Osteoblast (primary cell): ENCODE results near the gene CFAP221. TPM values are rescaled to one million over a fixed set of nuclear protein-coding genes. Genes with fewer than 3 reads are reported as not detected.

ENCODE experiments used
- DNase-seq: peaks from one replicate; pipeline ENCODE4 v3.0.0; 2011; ENCODE audit warnings: low spot score, mixed read lengths; ENCODE audit not compliant: insufficient read length; ENCODE audit errors: missing footprints
- H2AFZ ChIP-seq: 2 replicates; pipeline ENCODE4 v1.6.0; 2011; ENCODE audit warnings: mild to moderate bottlenecking, low read length
- H3K27ac ChIP-seq: 2 replicates; pipeline ENCODE4 v1.5.1; 2011; ENCODE audit warnings: mild to moderate bottlenecking, low read depth, low read length, moderate library complexity
- H3K27me3 ChIP-seq: 2 replicates; pipeline ENCODE4 v1.6.0; 2012; ENCODE audit warnings: mild to moderate bottlenecking, control low read depth, inconsistent platforms, low read length, moderate library complexity; ENCODE audit not compliant: insufficient read depth
- H3K36me3 ChIP-seq: 2 replicates; pipeline ENCODE4 v1.5.1; 2011; ENCODE audit warnings: mild to moderate bottlenecking, low read length, control low read depth, moderate library complexity; ENCODE audit not compliant: insufficient read depth
- H3K4me1 ChIP-seq: 2 replicates; pipeline ENCODE4 v1.5.1; 2011; ENCODE audit warnings: mild to moderate bottlenecking, low read length, control low read depth, moderate library complexity; ENCODE audit not compliant: insufficient read depth
- H3K4me2 ChIP-seq: 2 replicates; pipeline ENCODE4 v1.6.0; 2011; ENCODE audit warnings: mild to moderate bottlenecking, low read length; ENCODE audit not compliant: insufficient read depth
- H3K4me3 ChIP-seq: fragments of 200-600 bp; sonication (generic); 3 replicates; pipeline ENCODE4 v1.5.1; 2012; ENCODE audit warnings: mild to moderate bottlenecking, low read length, inconsistent platforms; ENCODE audit not compliant: insufficient read depth
- H3K79me2 ChIP-seq: 2 replicates; pipeline ENCODE4 v1.6.0; 2012; ENCODE audit warnings: mild to moderate bottlenecking, low read length, control low read depth, inconsistent platforms; ENCODE audit not compliant: insufficient read depth
- H3K9me3 ChIP-seq: 2 replicates; pipeline ENCODE4 v1.5.1; 2011; ENCODE audit warnings: low read depth, low read length, control low read depth
- H4K20me1 ChIP-seq: 2 replicates; pipeline ENCODE4 v1.6.0; 2012; ENCODE audit warnings: mild to moderate bottlenecking, low read length, control low read depth; ENCODE audit not compliant: insufficient read depth
- total RNA-seq: library from RNA; depleted of rRNA; stranded (reverse); fragments of >200 nt; gene quantifications from 2 replicates; pipeline ENCODE4 v1.2.3, GENCODE V29; 2012
- TF ChIP-seq, protein P1 (sequence below): IDR thresholded peaks from 2 replicates; pipeline ENCODE4 v1.5.1; 2011; ENCODE audit warnings: mild to moderate bottlenecking, low read depth, low read length, moderate library complexity; ENCODE audit errors: extremely low read depth

CFAP221 gene
- total RNA-seq, 1 donor, result 0.36 TPM

DNA sequence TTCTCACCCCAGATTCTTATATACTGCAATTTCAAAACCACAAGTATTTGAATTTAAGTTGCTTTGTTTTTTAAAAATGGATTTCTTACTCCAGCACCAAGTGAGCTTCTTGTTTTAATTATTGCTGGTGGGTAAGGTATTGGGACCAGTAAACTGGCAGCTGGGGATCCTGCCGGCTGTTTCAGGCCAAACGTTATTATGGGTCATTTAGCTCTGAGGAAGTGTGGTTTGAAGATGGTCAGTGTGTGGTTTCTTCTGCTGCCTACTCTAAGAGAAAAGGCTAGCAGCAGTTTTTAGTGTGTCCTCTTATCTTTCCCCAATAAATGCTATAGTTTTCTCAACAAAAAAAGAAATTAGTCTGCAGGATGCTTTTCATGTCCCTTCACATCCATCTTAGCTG is 30.6 kb downstream of the CFAP221 start:
- Histone ChIP-seq H2AFZ (no peak overlapping the region), H3K4me1 (no peaks in the 10 kb centered on the region), H3K36me3 (no peaks in the 10 kb centered on the region), H3K27ac (no peak overlapping the region), H3K4me3 (no peak overlapping the region), H3K79me2 (no peaks in the 10 kb centered on the region), H3K4me2 (no peak overlapping the region), H4K20me1 (no peaks in the 10 kb centered on the region), H3K9me3 (no peaks in the 10 kb centered on the region), H3K27me3 (no peaks in the 10 kb centered on the region)
- no peak for DNase-seq
- TF ChIP-seq, protein P1, sequence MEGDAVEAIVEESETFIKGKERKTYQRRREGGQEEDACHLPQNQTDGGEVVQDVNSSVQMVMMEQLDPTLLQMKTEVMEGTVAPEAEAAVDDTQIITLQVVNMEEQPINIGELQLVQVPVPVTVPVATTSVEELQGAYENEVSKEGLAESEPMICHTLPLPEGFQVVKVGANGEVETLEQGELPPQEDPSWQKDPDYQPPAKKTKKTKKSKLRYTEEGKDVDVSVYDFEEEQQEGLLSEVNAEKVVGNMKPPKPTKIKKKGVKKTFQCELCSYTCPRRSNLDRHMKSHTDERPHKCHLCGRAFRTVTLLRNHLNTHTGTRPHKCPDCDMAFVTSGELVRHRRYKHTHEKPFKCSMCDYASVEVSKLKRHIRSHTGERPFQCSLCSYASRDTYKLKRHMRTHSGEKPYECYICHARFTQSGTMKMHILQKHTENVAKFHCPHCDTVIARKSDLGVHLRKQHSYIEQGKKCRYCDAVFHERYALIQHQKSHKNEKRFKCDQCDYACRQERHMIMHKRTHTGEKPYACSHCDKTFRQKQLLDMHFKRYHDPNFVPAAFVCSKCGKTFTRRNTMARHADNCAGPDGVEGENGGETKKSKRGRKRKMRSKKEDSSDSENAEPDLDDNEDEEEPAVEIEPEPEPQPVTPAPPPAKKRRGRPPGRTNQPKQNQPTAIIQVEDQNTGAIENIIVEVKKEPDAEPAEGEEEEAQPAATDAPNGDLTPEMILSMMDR, result no peak

DNA sequence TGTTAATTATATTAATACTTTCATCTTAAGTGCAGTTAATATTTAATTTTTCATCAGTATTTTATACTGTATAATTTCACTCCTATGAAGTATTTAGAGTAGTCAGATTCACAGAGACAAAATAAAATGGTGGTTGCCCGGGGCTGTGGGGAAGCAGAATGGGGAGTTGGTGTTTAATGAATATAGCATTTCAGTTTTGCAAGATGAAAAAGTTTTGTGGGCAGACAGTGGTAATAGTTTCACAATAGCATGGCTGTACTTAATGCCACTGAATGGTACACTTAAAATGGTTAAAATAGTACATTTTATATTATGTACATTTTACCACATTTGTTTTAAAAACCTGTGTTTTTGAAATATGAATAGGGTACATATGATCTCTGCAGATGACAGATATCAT is 31.2 kb downstream of the CFAP221 start:
- H3K27ac ChIP-seq, result no peak overlapping the region
- no peaks in the 10 kb centered on the region for H3K36me3 ChIP-seq
- TF ChIP-seq, protein P1, result no peak
- no peaks in the 10 kb centered on the region for H3K9me3 ChIP-seq
- no peak overlapping the region for H3K4me2 ChIP-seq
- no peak for DNase-seq
- H2AFZ ChIP-seq, result no peak overlapping the region
- H4K20me1 ChIP-seq, result no peaks in the 10 kb centered on the region
- no peaks in the 10 kb centered on the region for H3K27me3 ChIP-seq
- H3K4me1 ChIP-seq, result no peaks in the 10 kb centered on the region
- no peaks in the 10 kb centered on the region for H3K79me2 ChIP-seq
- H3K4me3 ChIP-seq, result no peak overlapping the region

DNA sequence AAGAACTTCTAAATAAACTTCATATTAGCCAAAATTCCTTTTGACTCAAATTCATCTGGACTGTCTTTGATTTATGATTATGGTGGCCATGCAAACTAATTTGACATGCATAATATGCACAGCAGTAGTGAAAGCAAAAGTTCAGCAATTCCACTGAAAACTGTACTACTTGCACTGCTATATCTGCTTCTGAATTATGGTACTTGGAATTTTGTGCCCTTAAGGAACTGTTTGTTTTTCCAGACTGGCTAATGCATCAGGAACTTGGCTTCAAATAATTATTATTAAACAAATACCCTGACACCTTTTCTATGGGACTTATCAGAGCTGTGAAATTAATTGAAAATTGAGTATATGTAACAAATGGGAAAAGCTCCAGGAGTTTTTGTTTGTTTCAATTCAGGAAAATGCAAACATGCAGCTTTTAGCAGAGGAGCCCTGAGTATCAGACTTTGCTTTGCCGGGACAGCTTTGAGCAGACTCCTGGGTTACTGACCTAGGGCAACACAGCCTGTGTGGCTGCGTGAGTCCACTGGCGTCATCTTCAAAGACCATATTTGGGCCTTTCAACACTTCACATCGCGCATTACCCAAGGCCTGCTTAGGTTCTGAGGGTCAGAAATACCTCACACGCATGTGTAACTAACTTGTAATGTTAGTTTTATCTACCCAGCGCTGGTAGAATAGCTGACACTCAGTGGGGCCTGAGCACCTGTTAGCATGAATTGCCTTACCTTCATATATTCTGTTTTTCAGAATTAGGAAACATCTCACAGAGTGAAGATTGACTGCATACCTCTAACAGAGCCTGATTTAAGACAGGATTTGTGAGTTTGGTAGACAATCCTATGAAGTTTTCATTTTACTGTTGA is 35.4 kb downstream of the CFAP221 start:
- Histone ChIP-seq H3K36me3 (no peaks in the 10 kb centered on the region), H2AFZ (no peak overlapping the region), H4K20me1 (no peaks in the 10 kb centered on the region), H3K27me3 (no peaks in the 10 kb centered on the region), H3K27ac (no peak overlapping the region), H3K4me1 (no peaks in the 10 kb centered on the region), H3K79me2 (no peaks in the 10 kb centered on the region), H3K9me3 (no peaks in the 10 kb centered on the region), H3K4me2 (no peak overlapping the region), H3K4me3 (no peak overlapping the region)
- TF ChIP-seq, protein P1, result no peak
- DNase-seq, result no peak

DNA sequence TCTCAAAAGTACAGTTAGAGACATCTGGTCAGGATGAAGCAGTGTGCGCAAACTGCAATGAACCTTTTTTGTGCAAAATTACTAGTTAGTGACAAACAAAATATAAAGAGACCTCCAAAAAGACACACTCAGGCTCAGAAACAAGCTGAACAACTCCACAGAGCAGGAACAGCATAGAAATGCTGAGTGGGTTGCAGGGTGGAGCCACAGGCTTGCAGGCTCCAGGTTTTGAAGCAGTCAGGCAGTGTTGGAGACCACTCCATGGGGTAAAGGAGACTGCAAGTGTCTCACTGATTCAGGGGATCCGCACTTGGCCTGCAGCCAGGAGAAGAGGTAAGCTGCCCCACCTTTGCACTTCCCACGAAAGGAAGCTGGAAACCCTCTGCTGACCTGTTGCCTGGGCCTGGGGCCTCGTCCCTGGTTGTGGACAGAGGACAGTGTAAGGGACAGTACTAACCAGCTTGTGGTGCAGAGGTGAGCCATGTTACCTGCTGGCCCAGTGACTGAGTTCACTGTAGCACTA is 36.4 kb downstream of the CFAP221 start:
- Histone ChIP-seq H2AFZ (no peak overlapping the region), H3K9me3 (no peaks in the 10 kb centered on the region), H4K20me1 (no peaks in the 10 kb centered on the region), H3K27ac (no peak overlapping the region), H3K4me3 (no peak overlapping the region), H3K27me3 (no peaks in the 10 kb centered on the region), H3K4me1 (no peaks in the 10 kb centered on the region), H3K36me3 (no peaks in the 10 kb centered on the region), H3K4me2 (no peak overlapping the region), H3K79me2 (no peaks in the 10 kb centered on the region)
- DNase-seq, result no peak
- TF ChIP-seq, protein P1, result no peak
